MM.1S (cell line): Measurements from ENCODE around the gene ARSG.
A peak's percentile ranks its signal among the peaks of the same experiment; 100 is the strongest.

Experiments
- EZH2 ChIP-seq: fragments of 300-600 bp; sonication (generic); optimal IDR thresholded peaks from 2 replicates; pipeline ENCODE3; 2017; ENCODE audit warnings: low read depth, mild to moderate bottlenecking, antibody characterized with exemption, low read length, mixed read lengths
- EZH2phosphoT487 ChIP-seq: fragments of 300-600 bp; sonication (generic); IDR thresholded peaks from 2 replicates; pipeline ENCODE4 v1.6.1; 2018; ENCODE audit warnings: antibody characterized with exemption, low read length
- TF ChIP-seq, protein P1 (sequence below): fragments of 300-600 bp; sonication (generic); IDR thresholded peaks from 2 replicates; pipeline ENCODE4 v1.5.1; 2016; ENCODE audit warnings: antibody characterized with exemption, low read length, mixed read lengths

DNA sequence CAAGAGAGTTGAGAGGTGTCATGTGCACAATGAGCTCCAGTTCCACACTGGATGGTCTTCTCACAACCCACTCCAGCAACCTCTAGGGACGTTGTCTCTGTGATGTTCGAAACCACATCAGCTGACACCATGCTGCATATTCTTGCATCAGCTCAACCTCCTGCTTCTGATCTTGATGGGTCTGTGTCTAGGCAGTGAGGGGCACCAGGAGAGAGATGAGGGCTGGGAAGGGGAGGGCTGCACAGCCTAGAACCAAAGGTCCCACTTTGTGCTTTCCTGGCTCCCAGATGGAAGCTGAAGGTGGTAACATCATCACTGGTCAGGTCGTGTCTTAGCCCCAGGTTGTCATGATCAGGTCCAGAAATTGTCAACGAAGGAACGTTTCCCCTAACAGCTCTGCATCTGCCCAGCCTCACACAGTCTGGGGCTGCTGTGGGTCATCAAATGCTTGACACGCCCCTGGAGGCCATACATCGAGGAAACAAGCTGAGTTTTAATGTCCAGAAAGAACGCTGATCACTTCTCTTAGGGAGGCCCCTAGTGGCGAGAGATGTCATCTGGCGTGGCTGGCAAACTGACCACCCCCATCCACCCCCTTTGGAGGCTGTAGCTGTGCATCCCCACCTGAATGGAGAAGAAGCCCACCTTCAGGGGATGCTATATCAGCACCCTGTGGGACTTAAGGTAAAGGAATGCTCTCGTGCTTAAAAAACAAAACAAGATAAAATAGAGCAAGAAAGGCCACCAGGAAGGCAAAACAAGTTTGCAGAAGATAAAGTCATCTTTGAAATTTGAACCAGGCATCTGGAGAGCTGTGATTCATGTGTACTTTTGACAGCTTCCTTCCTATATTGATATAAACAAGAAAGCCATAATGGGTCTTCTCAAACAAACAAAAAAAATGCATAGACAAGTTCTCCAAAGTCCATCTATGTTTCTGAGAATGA, 107.7 kb downstream of the ARSG start:
- TF ChIP-seq, protein P1, sequence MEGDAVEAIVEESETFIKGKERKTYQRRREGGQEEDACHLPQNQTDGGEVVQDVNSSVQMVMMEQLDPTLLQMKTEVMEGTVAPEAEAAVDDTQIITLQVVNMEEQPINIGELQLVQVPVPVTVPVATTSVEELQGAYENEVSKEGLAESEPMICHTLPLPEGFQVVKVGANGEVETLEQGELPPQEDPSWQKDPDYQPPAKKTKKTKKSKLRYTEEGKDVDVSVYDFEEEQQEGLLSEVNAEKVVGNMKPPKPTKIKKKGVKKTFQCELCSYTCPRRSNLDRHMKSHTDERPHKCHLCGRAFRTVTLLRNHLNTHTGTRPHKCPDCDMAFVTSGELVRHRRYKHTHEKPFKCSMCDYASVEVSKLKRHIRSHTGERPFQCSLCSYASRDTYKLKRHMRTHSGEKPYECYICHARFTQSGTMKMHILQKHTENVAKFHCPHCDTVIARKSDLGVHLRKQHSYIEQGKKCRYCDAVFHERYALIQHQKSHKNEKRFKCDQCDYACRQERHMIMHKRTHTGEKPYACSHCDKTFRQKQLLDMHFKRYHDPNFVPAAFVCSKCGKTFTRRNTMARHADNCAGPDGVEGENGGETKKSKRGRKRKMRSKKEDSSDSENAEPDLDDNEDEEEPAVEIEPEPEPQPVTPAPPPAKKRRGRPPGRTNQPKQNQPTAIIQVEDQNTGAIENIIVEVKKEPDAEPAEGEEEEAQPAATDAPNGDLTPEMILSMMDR: peak; percentile 82
- no peak for TF ChIP-seq EZH2
- TF ChIP-seq EZH2phosphoT487: no peak
